Large intestine (tissue), 3 donors: ENCODE measurements around the gene SDHAF1. TPM values are rescaled to one million over a fixed set of nuclear protein-coding genes. Genes with fewer than 3 reads are reported as not detected.
A peak's percentile ranks its signal among the peaks of the same experiment; 100 is the strongest.
"Not testable (repeated sequence)": the region's sequence is repeated elsewhere in the genome, so short reads cannot be mapped to it uniquely, and the experiment has no call there.

Experiments used
- DNase-seq, 2 donors: peaks; one replicate each; pipeline versions ENCODE4 v3.0.0 to v3.0.0-alpha.2; 2013
- H3K27ac ChIP-seq: one replicate; pipeline ENCODE4 v1.5.1; 2013; ENCODE audit warnings: low read length
- H3K27me3 ChIP-seq: 2 replicates; pipeline ENCODE4 v1.6.1; 2013; ENCODE audit warnings: low read length; ENCODE audit not compliant: control insufficient read depth, insufficient read depth
- H3K36me3 ChIP-seq: 2 replicates; pipeline ENCODE4 v1.6.1; 2013; ENCODE audit warnings: low read length; ENCODE audit not compliant: control insufficient read depth, insufficient read depth
- H3K4me1 ChIP-seq: one replicate; pipeline ENCODE4 v1.6.1; 2013; ENCODE audit warnings: low read length; ENCODE audit not compliant: control insufficient read depth, insufficient read depth
- H3K4me3 ChIP-seq: one replicate; pipeline ENCODE4 v1.5.1; 2013; ENCODE audit warnings: low read length
- H3K9me3 ChIP-seq: one replicate; pipeline ENCODE4 v1.6.1; 2013; ENCODE audit warnings: mild to moderate bottlenecking, low read depth, low read length, moderate library complexity; ENCODE audit not compliant: control insufficient read depth
- WGBS: methylation state at CpG from one replicate; pipeline ENCODE4 v1.1.5; 2013; ENCODE audit warnings: low lambda C conversion rate; ENCODE audit not compliant: insufficient coverage; 5-methylcytosine and 5-hydroxymethylcytosine counted together
- polyA plus RNA-seq: library from polyadenylated mRNA; unstranded; fragments of 120-200 nt; gene quantifications from one replicate; pipeline ENCODE4 v1.2.1, GENCODE V29; 2013

Gene SDHAF1
- polyA plus RNA-seq, 1 donor = 23.4 TPM

DNA sequence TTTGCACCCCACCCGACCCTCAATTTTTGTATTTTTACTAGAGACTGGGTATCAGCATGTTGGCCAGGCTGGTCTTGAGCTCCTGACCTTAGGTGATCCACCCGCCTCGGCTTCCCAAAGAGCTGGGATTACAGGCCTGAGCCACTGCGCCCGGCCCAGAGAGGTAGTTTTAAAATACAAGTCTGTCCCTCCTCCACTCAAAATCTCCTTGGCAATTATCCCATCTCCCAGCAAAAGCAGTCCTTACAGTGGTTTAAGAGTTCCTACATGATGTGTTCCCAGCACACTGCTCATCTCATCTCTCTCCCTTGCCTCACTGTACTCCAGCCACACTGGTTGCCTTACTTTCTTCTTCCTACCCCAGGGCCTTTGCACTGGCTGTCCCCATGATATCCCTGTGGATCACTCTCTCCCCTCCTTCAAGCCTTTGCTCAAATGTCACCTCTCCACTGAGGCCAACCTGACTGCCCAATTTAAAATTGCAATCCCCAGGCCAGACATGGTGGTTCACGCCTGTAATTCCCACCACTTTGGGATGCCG, 34.5 kb upstream of the SDHAF1 start:
- no peak for DNase-seq
- H3K27me3 ChIP-seq = peaks cover 35% of the 10 kb centered on the region
- 60% methylated on average over 1 of the region's 7 CpGs for WGBS

DNA sequence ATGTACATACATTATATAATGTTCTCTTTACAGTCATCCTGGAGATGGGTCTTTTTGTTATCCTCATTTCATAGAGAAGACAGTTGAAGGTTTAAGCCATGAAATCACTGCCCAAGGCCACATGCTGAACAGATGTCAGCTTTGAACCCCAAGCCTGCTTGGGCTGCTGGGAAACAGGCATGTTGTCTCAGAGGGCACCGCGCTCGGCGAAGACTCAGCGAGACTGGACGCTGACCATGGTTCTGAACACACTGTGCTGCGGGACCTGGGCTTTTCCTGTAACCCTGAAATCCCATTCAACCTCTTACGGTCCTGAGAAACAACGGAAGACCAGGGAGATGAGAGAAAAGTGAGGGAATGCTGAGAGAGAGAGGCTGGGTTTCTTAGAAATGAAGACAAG, 31.5 kb upstream of the SDHAF1 start:
- 0% methylated on average over 2 of the region's 9 CpGs for WGBS
- Histone ChIP-seq H3K27ac (no peak overlapping the region), H3K9me3 (peaks cover 8% of the 10 kb centered on the region), H3K4me1 (no peaks in the 10 kb centered on the region), H3K27me3 (peaks cover 23% of the 10 kb centered on the region), H3K4me3 (no peak overlapping the region), H3K36me3 (no peaks in the 10 kb centered on the region)
- peak; percentile 30 to 49 for DNase-seq

More for the DNA sequence above, 34.5 kb upstream of the SDHAF1 start:
- Histone ChIP-seq H3K36me3 (no peaks in the 10 kb centered on the region), H3K4me3 (no peak overlapping the region), H3K4me1 (no peaks in the 10 kb centered on the region), H3K27ac (no peak overlapping the region), H3K9me3 (peaks cover 8% of the 10 kb centered on the region)

DNA sequence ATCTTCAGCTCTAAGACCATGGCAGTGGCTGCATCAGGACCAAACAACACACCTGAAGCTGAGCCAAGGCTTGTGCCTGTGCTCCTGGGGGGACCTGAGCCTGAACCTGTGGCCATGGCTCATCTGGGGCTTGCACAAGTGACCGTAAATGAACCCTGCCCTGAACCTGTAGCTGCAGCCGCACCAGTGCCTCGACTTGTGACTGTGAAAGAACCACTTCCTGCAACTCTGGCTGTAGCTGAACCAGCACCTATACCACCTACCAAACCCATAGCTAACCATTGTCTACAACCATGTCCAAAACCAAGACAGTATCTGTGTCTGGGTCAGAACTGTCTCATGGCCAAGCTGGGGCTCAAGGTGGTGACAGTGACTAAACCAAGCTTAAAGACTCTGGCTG, 28.2 kb upstream of the SDHAF1 start:
- no peak for DNase-seq
- no peaks in the 10 kb centered on the region for H3K27me3 ChIP-seq
- no peaks in the 10 kb centered on the region for H3K4me1 ChIP-seq
- H3K9me3 ChIP-seq = no peaks in the 10 kb centered on the region
- WGBS = no CpG with 5 or more reads among the region's 3 CpGs
- H3K36me3 ChIP-seq = no peaks in the 10 kb centered on the region
- no peak overlapping the region for H3K4me3 ChIP-seq
- no peak overlapping the region for H3K27ac ChIP-seq

DNA sequence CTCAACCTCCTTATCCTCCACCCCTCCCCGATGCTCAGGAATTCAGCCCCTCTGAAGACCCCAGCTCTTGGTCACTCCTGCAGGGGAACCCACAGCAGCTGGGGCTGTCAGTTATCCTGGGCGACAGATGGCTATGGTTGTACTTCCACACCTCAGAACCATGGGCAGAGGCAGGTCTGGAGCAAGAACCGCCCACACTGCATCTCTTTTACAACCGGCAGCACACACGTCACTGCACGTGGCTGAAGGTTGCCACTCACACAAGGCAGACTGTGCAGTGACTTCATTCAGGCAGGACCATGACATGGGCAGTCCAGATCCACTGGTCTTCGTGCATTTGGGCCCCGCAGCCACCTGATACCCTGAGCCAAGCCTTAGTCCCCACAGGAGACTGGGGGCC, 21.5 kb upstream of the SDHAF1 start:
- peak in 1 of 2 donors; percentile 30 for DNase-seq
- WGBS = no CpG with 5 or more reads among the region's 8 CpGs
- Histone ChIP-seq H3K4me3 (no peak overlapping the region), H3K27ac (no peak overlapping the region), H3K4me1 (no peaks in the 10 kb centered on the region), H3K9me3 (no peaks in the 10 kb centered on the region), H3K36me3 (no peaks in the 10 kb centered on the region), H3K27me3 (peaks cover 3% of the 10 kb centered on the region)

DNA sequence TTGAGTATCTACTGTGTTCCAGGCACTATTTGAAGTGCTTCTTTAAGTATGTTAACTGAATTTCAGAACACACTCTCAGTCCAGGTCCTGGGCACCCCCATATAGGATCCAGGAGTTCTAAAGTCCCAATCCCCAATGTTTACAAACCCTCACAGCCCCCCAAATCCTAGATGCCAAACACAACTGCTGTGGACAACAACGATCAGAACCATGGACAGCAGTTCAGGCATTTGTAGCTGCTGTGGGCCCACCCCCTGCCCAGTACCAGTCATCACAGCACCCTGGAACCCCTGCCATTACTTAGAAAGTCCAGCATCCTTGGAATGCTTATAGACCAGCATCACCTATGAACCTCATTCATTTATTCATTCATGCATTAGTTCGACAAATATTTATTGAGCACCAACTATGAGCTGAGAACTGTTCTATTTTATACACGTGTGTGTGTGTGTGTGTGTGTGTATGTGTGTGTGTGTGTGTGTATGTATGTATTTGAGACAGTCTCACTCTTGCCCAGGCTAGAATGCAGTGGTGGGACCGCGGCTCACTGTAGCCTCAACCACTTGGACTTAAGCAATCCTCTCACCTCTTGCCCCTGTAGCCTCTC, 19.3 kb upstream of the SDHAF1 start:
- DNase-seq = no peak
- 20% methylated on average over 1 of the region's 5 CpGs for WGBS
- Histone ChIP-seq H3K36me3 (no peaks in the 10 kb centered on the region), H3K27me3 (peaks cover 8% of the 10 kb centered on the region), H3K4me3 (no peak overlapping the region), H3K4me1 (no peaks in the 10 kb centered on the region), H3K9me3 (no peaks in the 10 kb centered on the region), H3K27ac (no peak overlapping the region)

DNA sequence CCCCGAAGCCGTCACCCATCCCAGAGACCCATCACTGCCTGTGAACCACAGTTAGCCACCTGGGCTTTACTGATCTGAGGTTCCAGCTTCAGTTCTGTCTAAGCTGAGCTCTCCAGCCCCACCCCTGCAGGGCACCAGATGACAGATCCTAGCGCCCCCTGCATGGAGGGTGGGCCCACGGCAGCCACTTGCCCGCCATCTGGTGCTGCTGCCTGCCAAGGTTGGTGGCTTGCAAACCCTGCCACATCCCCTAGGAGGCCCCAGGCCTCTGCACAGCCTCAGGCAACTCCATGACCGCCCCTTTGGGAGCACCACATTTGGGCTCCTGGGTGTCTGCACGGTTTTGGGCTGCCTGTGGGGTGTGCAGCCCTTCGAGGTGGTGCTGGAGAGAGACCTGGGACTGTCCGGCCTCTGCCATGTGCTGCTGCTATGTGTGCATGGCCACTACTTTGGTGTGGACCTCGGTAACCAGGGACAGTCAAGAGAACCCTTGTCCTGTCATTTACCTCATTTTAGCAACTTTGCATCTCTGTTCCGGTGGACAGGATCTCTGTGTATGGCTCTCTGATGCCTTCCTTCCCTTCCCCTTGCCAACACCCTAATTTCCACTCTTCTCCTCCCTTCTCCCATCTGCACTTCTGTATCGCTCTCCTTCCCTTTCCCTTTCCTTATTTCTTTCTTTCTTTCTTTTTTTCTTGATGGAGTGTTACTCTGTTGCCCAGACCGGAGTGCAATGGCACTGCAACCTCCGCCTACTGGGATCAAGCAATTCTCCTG, 17.4 kb upstream of the SDHAF1 start:
- H3K27me3 ChIP-seq = peaks cover 8% of the 10 kb centered on the region

DNA sequence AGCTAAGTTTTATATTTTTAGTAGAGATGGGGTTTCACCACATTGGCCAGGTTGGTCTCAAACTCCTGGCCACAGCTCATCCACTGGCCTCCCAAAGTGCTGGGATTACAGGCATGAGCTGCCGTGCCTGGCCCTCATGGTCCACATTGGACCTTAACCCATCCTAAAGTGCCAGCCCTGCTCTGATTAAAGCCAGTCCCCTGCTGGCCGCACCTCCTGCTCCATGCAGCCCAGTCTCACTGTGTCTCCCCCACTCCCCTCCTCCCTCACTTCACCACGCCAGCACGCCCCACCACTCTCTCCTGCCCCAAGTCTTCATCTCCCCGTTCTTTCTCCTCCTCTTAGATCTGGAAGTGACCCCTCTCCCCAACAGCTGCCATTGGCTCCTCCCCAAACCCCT, 16.7 kb upstream of the SDHAF1 start:
- H3K27ac ChIP-seq = no peak overlapping the region
- peaks cover 8% of the 10 kb centered on the region for H3K27me3 ChIP-seq
- no peaks in the 10 kb centered on the region for H3K9me3 ChIP-seq
- H3K4me3 ChIP-seq = no peak overlapping the region
- no peak for DNase-seq
- WGBS = no CpG with 5 or more reads among the region's 5 CpGs
- no peaks in the 10 kb centered on the region for H3K4me1 ChIP-seq
- H3K36me3 ChIP-seq = no peaks in the 10 kb centered on the region

More for the DNA sequence above, 17.4 kb upstream of the SDHAF1 start:
- Histone ChIP-seq H3K27ac (no peak overlapping the region), H3K36me3 (no peaks in the 10 kb centered on the region), H3K4me1 (no peaks in the 10 kb centered on the region), H3K4me3 (no peak overlapping the region), H3K9me3 (no peaks in the 10 kb centered on the region)
- DNase-seq = no peak
- 92% methylated on average over 3 of the region's 14 CpGs for WGBS

DNA sequence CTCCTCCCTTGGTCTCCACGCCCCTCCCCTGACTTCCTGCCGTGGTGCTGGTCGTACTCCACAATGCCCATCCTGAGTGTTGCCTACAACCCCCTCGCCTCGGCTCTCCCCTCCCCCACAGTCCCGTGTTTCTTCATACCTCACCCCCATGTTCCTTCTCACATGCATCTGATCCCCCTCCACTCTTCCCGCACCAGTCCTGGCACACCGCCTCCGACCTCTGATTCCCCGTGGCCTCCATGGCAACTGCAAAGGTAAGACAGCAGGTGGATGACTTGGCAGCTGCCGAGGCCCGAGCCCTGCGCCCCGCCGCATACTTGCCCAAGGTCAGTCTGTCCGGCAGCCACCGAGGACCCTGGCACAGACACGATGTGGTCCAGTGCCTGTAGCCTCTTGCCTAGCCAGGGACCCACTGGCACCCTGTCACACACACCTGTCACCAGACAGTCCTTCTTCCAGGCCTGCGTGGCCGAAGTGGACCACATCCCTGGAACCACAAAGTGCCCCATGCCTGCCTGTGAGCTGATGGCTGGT, 16.1 kb upstream of the SDHAF1 start:
- no peak for DNase-seq
- no peak overlapping the region for H3K27ac ChIP-seq
- H3K27me3 ChIP-seq = peaks cover 8% of the 10 kb centered on the region
- H3K4me1 ChIP-seq = no peaks in the 10 kb centered on the region
- no peak overlapping the region for H3K4me3 ChIP-seq
- H3K36me3 ChIP-seq = no peaks in the 10 kb centered on the region
- no peaks in the 10 kb centered on the region for H3K9me3 ChIP-seq
- 36% methylated on average over 3 of the region's 20 CpGs for WGBS

DNA sequence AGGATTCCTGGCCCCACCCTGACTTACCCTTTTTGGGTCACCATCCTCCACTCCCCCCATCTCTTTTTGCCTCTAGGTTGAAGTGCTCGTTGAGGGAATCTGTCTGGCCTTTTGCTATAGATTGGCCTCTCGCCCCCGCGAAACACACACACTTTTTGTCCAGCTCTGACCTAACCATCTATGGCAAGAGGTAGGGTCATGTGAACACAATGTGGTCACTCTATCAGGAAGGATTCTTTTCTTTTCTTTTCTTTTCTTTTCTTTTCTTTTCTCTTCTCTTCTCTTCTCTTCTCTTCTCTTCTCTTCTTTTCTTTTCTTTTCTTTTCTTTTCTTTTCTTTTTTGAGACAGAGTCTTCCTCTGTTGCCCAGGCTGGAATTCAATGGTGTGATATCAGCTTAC, 14.0 kb upstream of the SDHAF1 start:
- H3K27ac ChIP-seq, H3K36me3 ChIP-seq, H3K9me3 ChIP-seq, H3K4me1 ChIP-seq, H3K4me3 ChIP-seq, DNase-seq: not testable (repeated sequence)
- H3K27me3 ChIP-seq = peaks cover 24% of the 10 kb centered on the region
- WGBS = 88% methylated on average over 3 of the region's 4 CpGs

DNA sequence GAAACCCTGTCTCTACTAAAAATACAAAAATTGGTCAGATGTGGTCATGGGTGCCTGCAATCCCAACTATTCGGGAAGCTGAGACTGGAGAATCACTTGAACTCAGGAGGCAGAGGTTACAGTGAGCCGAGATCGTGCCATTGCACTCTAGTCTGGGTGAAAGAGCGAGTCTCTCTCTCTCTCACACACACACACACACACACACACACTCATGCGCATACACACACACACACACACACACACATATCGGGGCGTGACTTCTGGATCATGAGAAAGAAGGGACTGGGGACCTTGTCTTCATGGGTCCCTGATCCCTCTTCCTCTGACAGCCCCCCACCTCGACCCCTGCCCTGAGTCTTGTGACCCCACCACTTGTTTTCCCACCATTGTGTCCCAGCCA, 11.8 kb upstream of the SDHAF1 start:
- Histone ChIP-seq H3K4me3 (no peak overlapping the region), H3K4me1 (no peaks in the 10 kb centered on the region), H3K27ac (no peak overlapping the region), H3K9me3 (no peaks in the 10 kb centered on the region), H3K36me3 (no peaks in the 10 kb centered on the region), H3K27me3 (peaks cover 44% of the 10 kb centered on the region)
- WGBS = no CpG with 5 or more reads among the region's 8 CpGs
- no peak for DNase-seq
